Calu3 (cell line): ENCODE results near the gene TLX3. TPM values are rescaled to one million over a fixed set of nuclear protein-coding genes. Genes with fewer than 3 reads are reported as not detected.

Source experiments
- BruUV-seq: library from RNA; stranded (reverse); fragments of 400-500 nt; replicated peaks from 2 replicates; lab custom pipeline; 2021; lab: Mats Ljungman, UMichigan
- CTCF ChIA-PET: fragments of 300-600 bp; sonication (Branson Sonifier 250); formaldehyde crosslinking; loops from one replicate; lab custom pipeline; 2022; ENCODE audit warnings: antibody characterized with exemption; lab: Charles Lee
- DNase-seq: peaks from one replicate; pipeline ENCODE4 v3.0.0; 2022
- H3K27ac Mint-ChIP-seq: one replicate; pipeline ENCODE4 v1.8.0; 2022; ENCODE audit warnings: mixed read lengths; ENCODE audit not compliant: unreplicated experiment
- H3K27me3 Mint-ChIP-seq: one replicate; pipeline ENCODE4 v1.8.0; 2022; ENCODE audit warnings: mixed read lengths; ENCODE audit not compliant: unreplicated experiment
- H3K36me3 Mint-ChIP-seq: one replicate; pipeline ENCODE4 v1.8.0; 2022; ENCODE audit warnings: mild to moderate bottlenecking, moderate library complexity, mixed read lengths; ENCODE audit not compliant: insufficient read depth, unreplicated experiment
- H3K4me1 Mint-ChIP-seq: one replicate; pipeline ENCODE4 v1.8.0; 2022; ENCODE audit warnings: mild to moderate bottlenecking, low read depth, mixed read lengths; ENCODE audit not compliant: unreplicated experiment
- H3K4me3 Mint-ChIP-seq: one replicate; pipeline ENCODE4 v1.8.0; 2022; ENCODE audit warnings: mild to moderate bottlenecking, low read depth, moderate library complexity, mixed read lengths; ENCODE audit not compliant: unreplicated experiment
- H3K9me3 Mint-ChIP-seq: one replicate; pipeline ENCODE4 v1.8.0; 2022; ENCODE audit warnings: low read depth, mixed read lengths; ENCODE audit not compliant: unreplicated experiment
- CTCF ChIP-seq: fragments of 200-600 bp; IDR thresholded peaks from one replicate; pipeline ENCODE4 v1.8.0; 2022; ENCODE audit warnings: antibody characterized with exemption; ENCODE audit not compliant: unreplicated experiment
- intact Hi-C: fragments of 100-400 bp; cut with micrococcal nuclease; formaldehyde crosslinking; loops from one replicate; pipeline ENCODE4 v1.10.0; 2022; ENCODE audit not compliant: unreplicated experiment
- total RNA-seq: library from RNA; stranded (reverse); gene quantifications from 2 replicates; pipeline ENCODE4 v1.2.3, GENCODE V29; 2022

TLX3 gene
- total RNA-seq, 1 experiment from 2014 or later: 6.5 TPM

DNA sequence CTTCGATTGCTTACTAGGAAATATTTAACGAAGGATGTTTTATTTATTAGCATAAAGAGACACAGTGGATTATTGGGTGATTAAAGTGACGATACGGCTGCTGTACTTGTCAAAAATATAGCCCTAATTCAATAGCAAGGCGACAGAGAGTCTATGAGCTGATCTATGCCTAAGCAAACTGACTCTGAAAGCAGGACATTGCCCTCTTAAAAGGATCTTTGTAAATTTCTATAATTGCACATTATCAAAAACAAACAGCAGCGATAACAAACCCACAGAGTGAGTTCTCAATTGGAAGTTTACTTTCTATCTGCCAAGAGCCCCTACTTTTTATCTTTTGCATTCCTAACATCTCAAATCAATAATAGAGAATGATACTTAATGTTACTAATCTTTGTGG lies 31.4 kb downstream of the TLX3 start:
- Mint-ChIP-seq H3K36me3 (peaks cover 9% of the 10 kb centered on the region), H3K4me1 (no peaks in the 10 kb centered on the region), H3K4me3 (no peak overlapping the region), H3K27ac (no peak overlapping the region), H3K27me3 (peaks cover 5% of the 10 kb centered on the region), H3K9me3 (no peaks in the 10 kb centered on the region)
- TF ChIP-seq CTCF: no peak
- no peak for DNase-seq
- BruUV-seq: no TSS peak
- intact Hi-C loops: no loop called here
- CTCF ChIA-PET: interaction anchor here (0.7 to 1.7 kb wide), 7 partner anchors 16 to 747 kb away, joined by 3 to 10 read pairs (median 4); no protein-coding TSS in a partner anchor

- peak; percentile 60 for TF ChIP-seq CTCF
- Mint-ChIP-seq H3K36me3 (no peaks in the 10 kb centered on the region), H3K27ac (no peak overlapping the region), H3K4me1 (no peaks in the 10 kb centered on the region), H3K4me3 (no peak overlapping the region), H3K27me3 (no peaks in the 10 kb centered on the region), H3K9me3 (no peaks in the 10 kb centered on the region)
- CTCF ChIA-PET: interaction anchor here (0.7 to 2.0 kb wide), 6 partner anchors 9 to 704 kb away, joined by 3 to 18 read pairs (median 4); no protein-coding TSS in a partner anchor
- peak; percentile 66 for DNase-seq
- intact Hi-C loops: loop anchor here (1.0 kb wide), 1 partner anchor 135 kb away; no protein-coding TSS in a partner anchor
- BruUV-seq: no TSS peak
These were observed 33.5 kb downstream of the TLX3 start for GRCh38 chr5:171342362-171343111.

DNA sequence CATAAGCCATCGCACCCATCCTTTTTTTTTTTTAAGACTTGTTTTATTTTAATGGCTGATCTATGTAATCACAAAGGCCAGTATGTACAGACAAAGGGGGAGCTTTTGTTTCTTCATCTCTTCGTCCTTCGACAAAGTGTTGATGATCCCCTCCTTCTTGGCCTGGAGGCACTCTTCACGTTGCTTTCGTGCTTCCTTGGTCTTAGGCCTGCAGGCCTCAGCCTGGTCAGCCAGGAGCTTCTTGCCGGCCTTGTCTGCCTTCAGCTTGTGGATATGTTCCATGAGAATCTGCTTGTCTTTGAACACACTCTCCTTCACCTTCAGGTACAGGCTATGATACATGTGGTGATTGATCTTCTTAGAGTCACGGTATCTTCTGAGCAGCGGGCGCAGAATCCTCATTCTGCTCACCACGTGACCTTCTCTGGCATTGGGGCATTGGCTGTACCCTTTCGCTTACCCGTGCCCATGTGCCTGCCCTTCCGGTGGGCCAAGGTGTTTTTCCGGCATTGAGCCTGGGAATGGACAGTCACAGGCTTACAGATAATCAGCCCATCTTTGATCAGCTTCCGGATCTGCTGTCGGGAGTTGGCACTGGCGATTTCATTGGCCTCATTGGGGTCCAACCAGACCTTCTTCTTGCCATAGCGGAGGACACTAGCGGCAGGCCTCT lies 36.0 kb downstream of the TLX3 start:
- H3K36me3 Mint-ChIP-seq: no peaks in the 10 kb centered on the region
- no TSS peak for BruUV-seq

More for the DNA sequence above, 36.0 kb downstream of the TLX3 start:
- CTCF ChIA-PET: no interaction called here
- intact Hi-C loops: no loop called here
- H3K27me3 Mint-ChIP-seq: no peaks in the 10 kb centered on the region
- H3K9me3 Mint-ChIP-seq: no peaks in the 10 kb centered on the region
- H3K4me3 Mint-ChIP-seq: no peak overlapping the region
- no peak for TF ChIP-seq CTCF
- H3K4me1 Mint-ChIP-seq: no peaks in the 10 kb centered on the region
- no peak overlapping the region for H3K27ac Mint-ChIP-seq
- DNase-seq: no peak
